HCT116 (cell line): ENCODE results near the gene SMIM24.

Experiments
- EGR1 ChIP-seq: IDR thresholded peaks from 2 replicates; pipeline ENCODE4 v1.6.1; 2012; ENCODE audit warnings: low read depth
- POLR2A ChIP-seq: IDR thresholded peaks from 2 replicates; pipeline ENCODE4 v1.7.0; 2011; ENCODE audit warnings: borderline replicate concordance; ENCODE audit not compliant: insufficient read depth, insufficient read length; ENCODE audit errors: extremely low read depth
- POLR2AphosphoS5 ChIP-seq: IDR thresholded peaks from 2 replicates; pipeline ENCODE4 v1.6.1; 2011; ENCODE audit warnings: mild to moderate bottlenecking, low read depth, low read length, moderate library complexity
- SIN3A ChIP-seq: IDR thresholded peaks from 2 replicates; pipeline ENCODE4 v1.6.1; 2012; ENCODE audit warnings: low read depth
- ZFX ChIP-seq: fragments of 450-650 bp; IDR thresholded peaks from 2 replicates; pipeline ENCODE4 v1.6.1; 2017
- ZNF274 ChIP-seq: fragments of 200-500 bp; sonication (Bioruptor generic); IDR thresholded peaks from 2 replicates; pipeline ENCODE4 v1.6.1; 2014; ENCODE audit warnings: mild to moderate bottlenecking, low read depth, low read length, inconsistent platforms
- TF ChIP-seq, protein P1 (sequence below), 3 experiments: fragments of 200-600 bp in 1 of 3; sonication (generic) in 1 of 3; IDR thresholded peaks in 2 of 3; conservative IDR thresholded peaks in 1 of 3; 2 replicates each; pipeline ENCODE4 v1.5.1; 2012 to 2017; ENCODE audit warnings: low read depth in 2 of 3, low read length in 2 of 3, antibody characterized with exemption in 1 of 3, borderline replicate concordance in 1 of 3, control low read depth in 1 of 3, mild to moderate bottlenecking in 1 of 3, mixed read lengths in 1 of 3, mixed run types in 1 of 3, moderate library complexity in 1 of 3; ENCODE audit not compliant: insufficient read depth in 1 of 3
- TF ChIP-seq, protein P2 (sequence below): IDR thresholded peaks from 2 replicates; pipeline ENCODE4 v1.6.1; 2012

DNA sequence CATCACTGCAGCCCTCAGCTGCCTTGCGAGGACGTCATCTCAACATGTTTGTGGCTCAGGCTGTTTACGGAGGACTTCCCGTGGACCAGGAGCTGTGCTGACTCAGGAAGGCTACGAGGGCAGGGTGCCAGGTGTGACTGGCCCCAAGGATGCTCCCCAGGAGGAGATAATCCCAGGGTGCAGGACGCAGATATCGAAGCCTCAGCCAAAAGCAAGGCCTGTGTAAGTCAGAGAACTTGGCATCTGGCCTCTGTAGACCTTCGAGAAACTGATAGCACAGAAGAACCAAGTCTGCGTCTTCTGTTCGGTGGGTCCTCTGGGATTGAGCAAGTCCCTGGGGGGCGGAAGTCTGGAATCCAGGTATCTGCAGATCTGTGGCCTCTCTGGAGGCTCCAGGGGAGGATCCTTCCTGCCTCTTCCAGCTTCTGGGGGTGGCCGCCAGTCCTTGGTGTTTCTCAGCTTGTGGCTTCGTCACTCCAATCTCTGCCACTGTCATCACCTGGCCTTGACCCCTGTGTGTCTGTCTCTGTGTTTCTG lies 22.8 kb upstream of the SMIM24 start:
- TF ChIP-seq EGR1 (no peak), POLR2AphosphoS5 (no peak), ZNF274 (no peak), SIN3A (no peak), ZFX (no peak), POLR2A (no peak)
- TF ChIP-seq, protein P1, sequence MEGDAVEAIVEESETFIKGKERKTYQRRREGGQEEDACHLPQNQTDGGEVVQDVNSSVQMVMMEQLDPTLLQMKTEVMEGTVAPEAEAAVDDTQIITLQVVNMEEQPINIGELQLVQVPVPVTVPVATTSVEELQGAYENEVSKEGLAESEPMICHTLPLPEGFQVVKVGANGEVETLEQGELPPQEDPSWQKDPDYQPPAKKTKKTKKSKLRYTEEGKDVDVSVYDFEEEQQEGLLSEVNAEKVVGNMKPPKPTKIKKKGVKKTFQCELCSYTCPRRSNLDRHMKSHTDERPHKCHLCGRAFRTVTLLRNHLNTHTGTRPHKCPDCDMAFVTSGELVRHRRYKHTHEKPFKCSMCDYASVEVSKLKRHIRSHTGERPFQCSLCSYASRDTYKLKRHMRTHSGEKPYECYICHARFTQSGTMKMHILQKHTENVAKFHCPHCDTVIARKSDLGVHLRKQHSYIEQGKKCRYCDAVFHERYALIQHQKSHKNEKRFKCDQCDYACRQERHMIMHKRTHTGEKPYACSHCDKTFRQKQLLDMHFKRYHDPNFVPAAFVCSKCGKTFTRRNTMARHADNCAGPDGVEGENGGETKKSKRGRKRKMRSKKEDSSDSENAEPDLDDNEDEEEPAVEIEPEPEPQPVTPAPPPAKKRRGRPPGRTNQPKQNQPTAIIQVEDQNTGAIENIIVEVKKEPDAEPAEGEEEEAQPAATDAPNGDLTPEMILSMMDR (IDR thresholded peaks at IDR 0.05 in 2 of 3, conservative IDR thresholded peaks at IDR 0.05 in 1 of 3; ENCODE audit: borderline replicate concordance in 1 of 3, insufficient read depth in 1 of 3, low read depth in 2 of 3, low read length in 2 of 3): no peak
- TF ChIP-seq, protein P2, sequence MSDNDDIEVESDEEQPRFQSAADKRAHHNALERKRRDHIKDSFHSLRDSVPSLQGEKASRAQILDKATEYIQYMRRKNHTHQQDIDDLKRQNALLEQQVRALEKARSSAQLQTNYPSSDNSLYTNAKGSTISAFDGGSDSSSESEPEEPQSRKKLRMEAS: no peak
